Measurements from ENCODE around the gene TRMT11.

DNA sequence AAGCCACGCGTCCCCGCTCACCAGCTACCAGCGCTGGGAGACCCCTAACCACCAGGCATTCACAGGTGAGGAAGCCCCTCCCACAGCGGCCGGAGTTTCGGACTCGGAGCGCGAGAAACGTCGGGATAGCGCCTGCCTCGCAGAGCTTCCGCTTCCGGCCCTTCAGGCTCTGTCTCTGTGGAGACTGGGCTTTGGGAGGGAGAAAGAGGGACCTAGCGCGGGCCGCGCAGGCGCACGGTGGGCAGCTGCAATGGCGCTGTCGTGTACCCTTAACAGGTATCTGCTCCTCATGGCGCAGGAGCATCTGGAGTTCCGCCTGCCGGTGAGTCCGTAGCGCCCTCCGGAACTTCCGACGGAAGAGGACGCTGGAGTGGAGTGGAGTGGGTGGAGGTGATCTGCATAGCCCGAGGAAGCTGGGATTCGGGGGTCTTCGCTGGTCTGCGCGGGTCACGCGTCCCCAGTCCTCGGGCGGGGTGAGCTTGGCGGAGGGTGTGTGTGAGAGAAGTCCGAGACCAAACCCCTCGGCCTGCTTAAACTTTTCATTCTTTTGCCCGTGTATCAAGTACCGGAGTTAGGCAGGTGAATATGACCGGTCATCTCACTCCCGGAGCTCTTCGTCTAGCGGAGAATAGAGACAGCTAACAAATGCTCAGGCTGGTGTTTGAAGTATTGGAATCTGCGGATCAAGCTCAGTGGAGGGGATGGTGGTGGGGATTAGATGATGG, at the start of gene TRMT11:
- TF ChIP-seq, protein P1, sequence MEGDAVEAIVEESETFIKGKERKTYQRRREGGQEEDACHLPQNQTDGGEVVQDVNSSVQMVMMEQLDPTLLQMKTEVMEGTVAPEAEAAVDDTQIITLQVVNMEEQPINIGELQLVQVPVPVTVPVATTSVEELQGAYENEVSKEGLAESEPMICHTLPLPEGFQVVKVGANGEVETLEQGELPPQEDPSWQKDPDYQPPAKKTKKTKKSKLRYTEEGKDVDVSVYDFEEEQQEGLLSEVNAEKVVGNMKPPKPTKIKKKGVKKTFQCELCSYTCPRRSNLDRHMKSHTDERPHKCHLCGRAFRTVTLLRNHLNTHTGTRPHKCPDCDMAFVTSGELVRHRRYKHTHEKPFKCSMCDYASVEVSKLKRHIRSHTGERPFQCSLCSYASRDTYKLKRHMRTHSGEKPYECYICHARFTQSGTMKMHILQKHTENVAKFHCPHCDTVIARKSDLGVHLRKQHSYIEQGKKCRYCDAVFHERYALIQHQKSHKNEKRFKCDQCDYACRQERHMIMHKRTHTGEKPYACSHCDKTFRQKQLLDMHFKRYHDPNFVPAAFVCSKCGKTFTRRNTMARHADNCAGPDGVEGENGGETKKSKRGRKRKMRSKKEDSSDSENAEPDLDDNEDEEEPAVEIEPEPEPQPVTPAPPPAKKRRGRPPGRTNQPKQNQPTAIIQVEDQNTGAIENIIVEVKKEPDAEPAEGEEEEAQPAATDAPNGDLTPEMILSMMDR (IDR thresholded peaks at IDR 0.05) = no peak
- TF ChIP-seq EZH2phosphoT487 (IDR thresholded peaks at IDR 0.05) = no peak
